AML-193 (cell line): ENCODE data around the gene DNMT3A.
A peak's percentile ranks its signal among the peaks of the same experiment; 100 is the strongest.

ENCODE experiments used
- DNase-seq, 2 experiments: peaks; one replicate each; lab custom pipeline; 2025; lab: John Stamatoyannopoulos, UW

DNMT3A gene

DNA sequence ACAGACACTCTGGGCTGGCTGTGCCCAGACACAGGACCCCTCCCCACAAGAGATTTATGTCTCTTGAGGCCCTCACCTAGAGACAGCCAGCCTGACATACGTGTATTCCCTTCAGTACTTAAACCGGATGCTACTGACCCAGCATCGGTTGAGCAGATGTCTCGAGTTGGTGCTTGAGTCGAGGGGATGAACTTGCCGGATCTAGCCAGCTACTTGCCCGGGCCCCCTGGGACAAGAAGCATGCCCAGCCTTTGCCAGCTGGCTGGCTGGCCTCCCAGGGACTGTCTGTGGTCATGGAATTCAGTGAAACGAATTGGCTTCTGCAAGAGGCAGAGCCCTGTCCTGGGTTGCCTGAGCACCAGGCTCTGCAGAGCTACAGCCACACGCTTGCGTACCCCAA is 36.0 kb downstream of the DNMT3A start:
- DNase-seq = no peak

DNA sequence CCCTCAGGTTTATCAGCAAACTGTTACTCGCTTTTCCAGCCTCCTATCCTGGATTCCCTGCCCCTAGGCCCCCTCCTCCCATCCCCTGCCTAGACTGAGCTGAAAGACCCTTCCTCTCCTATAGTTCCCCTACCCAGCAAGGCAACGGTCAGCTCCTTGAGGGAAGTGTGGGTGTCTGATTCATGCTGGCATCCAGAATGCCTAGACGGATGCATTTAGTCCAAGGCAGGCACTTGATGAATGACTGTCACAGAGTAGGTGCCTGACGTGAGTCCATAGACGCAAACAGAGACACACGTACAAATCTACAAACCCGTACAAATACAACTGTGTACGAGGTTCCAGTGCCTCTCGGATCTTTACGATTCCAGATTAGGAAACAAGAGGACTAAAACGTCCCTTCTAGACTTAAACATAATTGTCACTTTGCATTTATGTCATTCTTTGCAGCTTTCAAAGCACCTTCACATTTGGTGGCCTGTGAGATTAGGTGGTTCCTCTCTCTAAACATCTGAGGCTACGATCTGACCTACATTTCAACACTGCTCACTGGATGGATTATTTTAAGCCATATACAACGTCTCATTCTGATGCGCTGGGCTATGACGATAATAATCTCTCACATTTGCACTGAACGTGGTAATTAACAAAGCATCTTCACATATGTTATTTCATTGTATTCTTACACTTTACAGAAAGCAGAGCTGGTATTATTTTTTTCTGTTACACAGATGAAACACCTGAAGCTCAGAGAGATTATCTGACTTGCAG is 36.7 kb downstream of the DNMT3A start:
- no peak for DNase-seq

DNA sequence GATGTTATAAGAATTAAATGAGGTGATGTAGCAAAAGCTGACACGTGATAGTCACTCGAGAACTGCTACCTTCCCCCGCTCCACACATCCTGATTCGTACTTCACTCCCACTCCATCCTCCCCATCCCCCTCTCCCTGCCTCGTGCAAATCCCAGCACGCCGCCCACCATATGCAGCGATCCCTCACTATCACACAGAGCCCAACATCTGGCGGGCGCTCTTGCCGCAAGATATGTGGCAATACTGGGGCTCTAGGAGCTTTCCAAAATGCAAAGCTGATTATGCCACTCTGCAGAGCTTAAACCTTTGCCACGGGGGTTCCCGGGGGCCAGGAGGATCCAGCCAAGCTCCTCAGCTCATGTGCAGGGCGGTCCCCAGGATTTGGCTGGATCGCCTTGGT is 37.4 kb downstream of the DNMT3A start:
- no peak for DNase-seq

DNA sequence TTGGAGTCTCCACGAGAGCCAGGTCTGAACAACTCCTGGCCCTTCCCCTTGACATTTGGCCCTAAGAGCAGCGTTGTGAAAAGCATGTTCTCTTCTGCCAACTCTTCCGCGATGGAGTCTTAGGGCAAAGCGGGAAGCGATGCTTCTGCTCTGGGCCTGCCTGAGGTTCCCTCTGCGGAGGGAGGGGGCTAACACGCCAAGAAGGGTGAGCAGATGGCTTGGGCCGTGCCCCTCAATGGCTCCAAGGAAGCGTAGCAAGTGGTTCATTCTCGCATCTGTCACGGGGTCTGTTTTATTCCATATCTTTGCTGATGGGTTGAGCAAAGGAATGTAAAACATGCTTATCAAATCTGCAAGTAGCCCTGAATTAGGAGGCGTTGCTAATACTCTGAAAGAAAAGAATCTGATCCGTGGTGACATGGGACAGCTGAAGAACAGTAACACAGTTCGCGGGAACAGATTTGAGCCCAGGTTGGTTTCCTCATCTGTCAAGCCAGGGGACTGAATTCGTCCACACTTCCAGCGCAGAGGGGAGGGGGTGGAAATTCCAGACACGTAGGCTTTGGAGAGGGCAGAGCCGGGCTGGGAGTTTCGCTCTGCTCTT is 38.0 kb downstream of the DNMT3A start:
- no peak for DNase-seq

DNA sequence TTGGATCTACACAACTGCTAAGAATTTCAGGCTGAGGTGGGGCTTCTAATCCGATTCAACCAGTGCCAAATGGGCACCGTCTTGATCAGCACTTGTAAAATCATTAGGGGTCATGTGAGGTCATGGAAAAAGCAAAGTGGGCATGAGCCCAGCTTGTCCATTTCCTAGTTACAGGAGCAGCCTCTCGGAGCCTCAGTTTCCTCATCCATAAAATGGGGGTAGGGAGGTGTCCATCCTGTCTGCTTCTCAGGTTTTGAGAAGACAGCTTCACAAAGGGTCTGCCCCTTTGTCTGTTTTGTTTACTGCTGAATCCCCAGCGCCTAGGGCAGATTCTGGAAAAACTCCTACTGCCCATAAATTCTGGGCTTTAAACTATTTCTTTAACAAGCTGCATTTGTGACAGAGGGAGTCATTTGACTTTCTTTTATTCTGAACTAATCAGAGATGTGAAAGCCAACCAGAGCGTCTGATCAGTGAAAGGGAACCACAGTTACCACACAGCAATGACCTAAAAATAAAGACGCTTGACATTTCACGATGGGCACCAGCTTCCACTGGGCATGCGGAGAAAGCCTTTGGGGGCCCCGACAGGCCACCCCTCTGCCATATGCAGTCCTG is 38.9 kb downstream of the DNMT3A start:
- DNase-seq = no peak

DNA sequence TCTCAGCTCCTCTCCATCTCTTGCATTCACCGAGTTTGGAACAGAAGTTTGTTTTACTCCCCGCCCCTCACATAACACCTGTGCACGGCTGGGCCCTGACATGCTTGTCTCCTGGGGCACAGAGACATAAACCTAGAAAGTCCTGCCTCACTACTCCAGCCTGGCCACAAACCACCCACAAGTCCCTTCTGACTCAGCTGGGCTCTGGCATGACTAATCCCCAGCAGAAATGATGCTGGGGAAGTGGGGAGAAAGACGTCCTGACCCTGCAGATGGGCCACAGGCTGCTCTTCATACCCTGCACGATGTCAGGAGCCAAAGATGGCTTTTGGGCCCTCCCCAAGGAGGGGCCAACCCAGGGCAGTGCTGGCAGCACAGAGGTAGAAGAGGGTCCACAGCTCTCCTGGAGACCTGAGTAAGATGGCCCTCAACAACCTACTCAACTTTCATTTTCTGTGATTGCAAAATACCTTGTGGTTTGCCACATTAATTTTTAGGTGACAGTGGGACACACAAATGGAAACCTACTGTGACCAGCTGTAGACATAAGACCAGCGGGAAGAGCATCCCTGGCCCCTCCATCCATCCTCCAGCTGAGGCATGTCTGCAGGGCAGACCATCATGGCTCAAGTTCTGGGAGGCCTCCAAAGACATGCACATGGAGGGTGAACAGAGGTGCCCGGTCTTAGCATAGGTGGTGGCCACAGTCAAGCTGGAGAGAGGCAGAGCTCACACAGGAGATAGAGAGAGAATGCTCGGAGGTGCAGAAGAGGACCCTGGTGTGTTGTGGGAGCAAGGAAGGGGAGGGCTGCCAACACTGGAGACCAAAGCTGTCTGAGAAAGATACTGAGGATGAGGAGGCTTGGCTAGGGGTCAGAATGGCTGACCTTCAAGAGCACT is 40.0 kb downstream of the DNMT3A start:
- DNase-seq = peak; percentile 71 to 80

DNA sequence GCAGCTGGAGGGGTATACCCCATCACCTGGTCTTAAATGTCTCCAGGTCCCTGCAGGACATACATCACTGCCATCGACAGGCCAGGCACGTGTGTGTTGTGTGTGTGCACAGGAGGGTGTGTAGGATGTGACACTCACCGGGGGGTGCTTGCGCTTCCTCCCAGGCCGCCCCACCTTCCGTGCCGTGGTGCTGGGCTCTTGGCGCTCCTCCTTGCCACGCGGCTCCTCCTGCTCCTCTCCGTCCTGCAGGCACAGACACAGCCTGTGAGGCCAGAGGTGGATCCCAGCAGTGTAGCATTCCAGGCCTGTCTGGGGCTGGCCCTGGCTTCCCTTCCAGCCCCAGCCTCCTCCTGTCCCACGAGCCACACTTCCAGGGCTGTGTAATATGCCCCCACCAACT is 41.7 kb downstream of the DNMT3A start:
- no peak for DNase-seq

DNA sequence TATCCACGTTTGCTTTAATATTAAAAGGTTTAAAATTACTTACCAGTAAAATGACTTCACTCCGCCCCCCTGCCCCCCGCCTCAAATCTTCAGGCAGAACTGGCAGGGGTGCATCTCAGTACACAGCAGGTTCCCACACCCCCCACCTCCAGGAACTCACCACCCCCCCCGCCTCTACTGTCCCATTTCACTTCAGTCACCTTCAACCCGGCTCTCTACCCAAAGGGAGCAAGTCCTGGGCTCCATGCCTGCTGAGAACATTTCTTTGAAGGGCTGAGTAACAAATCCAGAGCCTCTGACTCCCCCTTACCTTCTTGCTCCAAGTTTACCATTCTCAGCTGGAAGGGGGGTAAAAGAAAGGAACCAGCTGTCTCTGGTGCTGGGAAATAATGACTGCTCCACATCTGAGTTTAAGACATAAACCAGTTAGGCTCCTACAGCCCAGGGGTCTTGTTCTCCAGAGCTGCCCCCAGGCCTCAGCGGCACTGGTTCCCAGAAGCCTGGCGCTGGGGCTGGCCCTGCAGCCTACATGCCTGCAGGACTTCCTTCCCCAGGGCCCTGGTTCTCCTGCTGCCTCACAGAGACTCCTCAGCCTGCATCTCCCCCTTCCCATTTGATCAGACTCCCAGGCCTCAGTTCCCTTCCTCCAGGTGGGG is 42.8 kb downstream of the DNMT3A start:
- no peak for DNase-seq

DNA sequence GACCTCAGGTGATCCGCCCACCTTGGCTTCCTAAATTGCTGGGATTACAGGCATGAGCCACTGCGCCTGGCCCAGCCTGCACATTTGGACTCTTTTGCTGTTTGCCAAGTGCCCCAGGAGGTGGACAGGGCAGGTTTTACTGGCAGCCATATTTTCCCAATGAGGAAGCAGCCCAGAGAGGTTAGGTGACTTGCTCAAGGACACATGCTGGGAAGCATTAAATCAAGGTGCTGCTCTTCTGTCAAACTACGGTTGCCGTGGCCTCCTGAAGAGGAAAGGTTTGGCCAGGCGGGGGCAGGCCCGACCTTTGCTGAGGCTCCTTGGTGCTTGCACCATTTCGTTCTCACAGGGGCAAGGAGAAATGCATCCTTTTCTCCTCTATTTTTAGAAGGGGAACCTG is 44.0 kb downstream of the DNMT3A start:
- DNase-seq = no peak

DNA sequence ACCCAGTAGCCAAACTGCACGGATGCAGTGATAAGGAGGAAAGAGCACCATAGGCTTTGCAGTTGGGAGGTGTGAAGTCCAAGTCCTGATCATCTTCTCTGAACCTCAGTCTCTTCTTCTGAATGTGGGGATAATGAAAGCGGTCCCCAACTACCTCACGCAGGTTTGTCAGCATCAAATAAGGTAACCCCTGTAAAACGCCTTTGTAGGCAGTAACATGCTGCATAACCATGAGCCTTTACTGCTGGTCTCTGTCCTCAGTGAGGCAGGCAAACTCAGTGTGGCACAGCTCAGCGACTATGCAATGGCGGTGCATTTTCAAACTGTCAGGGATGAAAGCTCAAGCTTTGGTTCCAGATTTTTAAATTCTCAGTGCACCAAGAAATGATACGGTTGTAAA is 46.1 kb downstream of the DNMT3A start:
- DNase-seq = no peak

DNA sequence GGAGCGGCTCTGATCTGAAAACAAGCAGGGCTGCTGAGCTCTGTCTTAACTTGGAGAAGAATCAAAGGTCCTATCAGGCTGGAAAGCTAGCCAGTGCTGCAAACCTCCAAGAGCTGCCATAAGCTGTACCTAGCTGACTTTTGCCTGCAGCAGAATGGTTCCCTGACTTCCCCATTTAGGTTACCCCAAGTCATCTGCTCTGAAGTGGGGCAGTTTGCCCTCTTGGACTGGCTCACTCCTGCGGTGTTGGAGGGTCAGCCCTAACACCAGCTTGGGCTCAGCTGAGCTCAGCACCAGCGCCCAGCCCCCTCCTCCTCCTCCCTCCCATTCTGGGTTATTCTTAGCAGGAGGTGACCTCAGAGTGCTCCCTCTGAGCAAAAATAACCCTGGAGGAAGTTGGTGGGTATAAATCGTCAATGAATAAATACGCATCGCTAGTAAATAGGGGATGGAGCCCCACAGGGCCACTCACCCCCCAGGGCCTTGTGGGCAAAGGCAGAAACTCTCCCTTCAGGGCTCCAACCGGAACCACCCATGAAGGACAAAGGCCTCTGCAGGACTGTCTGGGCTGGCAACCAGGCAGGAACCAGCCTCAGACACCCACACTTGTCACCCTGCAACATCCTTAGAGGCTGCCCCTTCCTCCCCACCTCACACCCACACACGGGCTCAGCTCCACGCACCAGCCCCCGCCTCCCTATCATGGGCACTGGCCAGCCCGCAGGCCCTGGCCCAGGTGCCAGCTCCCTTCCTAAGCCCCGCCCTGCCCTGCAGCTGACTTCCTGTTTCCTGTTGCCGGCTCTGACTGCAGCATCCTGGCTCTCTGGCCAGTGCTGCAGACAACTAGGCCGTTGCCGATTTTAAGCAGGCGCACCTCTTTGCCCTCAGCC is 46.9 kb downstream of the DNMT3A start:
- peak; percentile 73 to 76 for DNase-seq

DNA sequence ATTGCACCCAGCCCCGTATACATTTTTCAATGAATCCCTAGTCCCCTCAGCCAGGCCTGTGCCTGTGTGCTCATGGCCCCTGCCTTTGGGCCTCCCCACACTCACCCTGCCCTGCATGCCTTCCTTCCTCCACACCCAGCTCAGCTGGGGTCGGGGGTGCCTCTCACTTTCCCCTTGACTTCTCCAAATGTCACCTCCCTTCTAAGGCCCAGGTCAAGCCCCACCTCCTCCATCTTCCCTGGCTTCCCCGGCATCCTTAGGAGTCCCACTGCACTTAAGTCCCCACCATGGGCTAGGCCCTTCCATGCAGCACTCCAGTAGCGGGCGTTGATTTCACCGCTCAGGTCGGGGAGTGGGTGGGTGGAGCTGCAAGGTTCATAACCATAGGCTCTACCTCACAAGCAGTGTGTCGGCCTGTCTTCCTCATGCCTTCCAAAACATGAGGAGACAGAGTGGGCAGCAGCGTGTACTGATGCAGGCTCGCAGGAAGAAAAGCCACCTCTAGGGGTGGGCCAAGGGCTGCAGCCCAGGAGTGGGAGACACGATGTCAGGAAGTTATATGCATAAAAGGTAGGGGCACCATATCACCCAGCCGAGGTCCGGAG is 47.7 kb downstream of the DNMT3A start:
- DNase-seq = no peak

DNA sequence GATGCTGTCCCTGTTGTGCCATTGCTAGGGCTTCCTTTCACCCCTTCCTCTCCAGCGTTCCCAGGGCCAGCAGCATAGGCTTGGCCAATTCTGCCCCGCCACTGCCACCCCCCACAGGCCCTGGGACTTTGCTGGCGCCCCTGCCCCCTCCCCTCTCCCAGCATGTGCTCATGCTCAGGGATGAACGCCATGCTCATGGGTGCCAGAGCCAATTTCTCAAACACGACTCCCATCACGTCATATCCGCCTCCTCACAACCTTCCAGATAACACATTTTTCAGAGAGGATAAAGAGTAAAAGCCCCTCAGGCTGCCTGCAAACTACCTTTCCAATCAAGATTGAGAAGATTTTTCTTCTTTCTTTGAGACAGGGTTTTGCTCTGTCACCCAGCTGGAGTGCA is 48.6 kb downstream of the DNMT3A start:
- DNase-seq = no peak

DNA sequence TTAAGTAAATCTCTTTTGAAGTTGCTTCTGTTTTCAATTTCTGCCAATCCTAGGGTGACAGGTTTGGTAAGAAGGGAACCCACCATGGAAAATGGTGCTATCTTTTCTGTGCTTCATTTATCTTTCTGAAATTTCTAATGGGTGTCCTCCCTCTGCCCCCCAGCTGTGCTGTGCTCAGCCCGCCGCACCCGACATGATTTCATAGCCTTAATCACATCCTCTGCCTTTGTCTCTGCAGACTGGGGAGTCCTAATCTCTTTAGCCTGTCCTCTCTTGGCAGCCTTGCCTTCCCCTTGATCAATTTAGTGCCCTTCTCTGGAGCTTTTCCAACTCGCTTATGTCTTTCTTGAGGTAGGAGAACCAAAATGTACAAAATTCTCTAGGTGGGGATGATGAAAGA is 49.3 kb downstream of the DNMT3A start:
- no peak for DNase-seq

DNA sequence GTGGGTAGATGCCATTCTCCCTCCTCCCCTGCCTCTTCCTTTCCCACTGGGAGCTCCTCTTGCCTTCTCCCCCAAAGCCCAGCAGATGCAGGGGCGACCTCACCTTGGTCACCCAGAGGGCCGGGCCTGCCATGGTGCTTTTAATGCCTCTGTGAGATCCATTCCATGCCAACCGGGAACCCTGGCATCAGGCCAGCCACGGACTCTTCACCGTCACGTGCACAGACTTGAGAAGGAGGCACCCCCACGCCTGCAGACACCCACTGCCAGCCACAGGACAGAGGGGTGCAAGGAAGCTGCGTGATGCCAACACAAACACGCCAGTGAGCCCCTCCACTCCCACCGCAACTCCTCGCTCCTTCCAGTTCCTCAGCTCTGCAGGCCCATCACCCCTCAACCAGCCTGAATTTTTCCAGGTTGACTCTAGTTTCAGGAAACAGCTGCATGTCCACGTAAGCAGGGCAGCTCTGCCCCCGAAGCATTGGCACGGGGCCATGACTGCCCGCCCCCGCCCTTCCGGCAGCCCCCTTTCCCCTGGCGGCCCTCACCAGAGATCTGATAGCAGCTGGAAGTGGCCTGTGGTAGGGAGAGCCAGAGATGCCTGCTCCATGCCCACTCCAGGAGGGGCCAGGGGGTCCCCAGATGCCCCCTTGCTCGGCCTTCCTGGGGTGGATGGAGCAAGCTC is 50.8 kb downstream of the DNMT3A start:
- no peak for DNase-seq

DNA sequence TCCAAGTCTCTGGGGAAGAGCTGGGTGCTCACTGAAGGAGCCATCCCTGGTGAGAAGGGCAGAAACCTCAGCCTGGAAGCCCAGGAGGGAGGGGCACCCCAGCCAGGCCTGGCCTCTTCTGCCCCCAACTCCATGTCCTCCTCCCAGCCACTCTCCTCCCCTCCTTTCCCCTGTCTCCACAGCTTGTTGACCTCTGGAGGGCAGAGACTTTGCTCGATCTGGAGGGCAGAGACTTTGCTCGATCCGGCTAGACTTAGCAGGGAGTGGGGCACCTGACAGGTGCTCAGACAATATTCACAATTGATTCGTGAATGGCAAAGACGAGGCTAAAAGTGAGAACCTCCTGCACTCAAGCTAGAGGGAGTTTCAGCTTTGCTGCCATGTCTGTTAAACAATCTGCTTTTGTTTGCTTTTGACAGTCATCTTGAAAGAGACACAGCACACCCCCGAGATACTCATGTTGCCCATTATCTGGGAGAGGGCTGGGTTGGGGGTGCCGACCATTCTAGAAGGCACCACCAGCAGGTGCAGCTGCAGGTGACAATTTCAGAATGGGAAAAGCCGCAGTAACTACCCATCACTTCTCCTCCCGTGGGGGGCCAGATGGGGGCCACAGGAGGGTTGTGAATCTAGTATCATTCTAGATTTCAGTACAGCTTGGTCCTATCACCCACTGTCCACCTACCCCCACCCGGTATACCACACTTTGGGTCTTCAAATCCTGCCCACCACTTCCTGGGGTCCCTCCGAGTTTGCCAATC is 54.8 kb downstream of the DNMT3A start:
- DNase-seq = no peak

DNA sequence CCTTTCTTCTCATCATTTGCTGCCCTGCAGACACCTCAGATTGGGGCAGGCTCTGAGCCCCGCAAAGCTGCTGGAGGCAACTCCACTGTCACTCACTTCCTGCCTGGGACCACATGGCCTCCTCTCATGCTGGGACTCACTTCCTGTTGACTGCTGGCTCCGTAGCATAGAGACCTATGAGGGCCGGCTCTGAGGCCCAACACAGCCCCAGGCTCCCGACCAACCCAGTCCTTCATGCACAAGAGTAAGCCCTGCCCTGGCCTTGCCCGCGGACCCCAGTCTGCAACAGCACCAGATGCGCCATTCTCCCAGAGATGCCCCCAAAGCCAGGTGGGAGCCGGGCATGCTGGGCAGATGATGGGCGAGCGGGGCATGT is 55.7 kb downstream of the DNMT3A start:
- peak; percentile 53 to 63 for DNase-seq

DNA sequence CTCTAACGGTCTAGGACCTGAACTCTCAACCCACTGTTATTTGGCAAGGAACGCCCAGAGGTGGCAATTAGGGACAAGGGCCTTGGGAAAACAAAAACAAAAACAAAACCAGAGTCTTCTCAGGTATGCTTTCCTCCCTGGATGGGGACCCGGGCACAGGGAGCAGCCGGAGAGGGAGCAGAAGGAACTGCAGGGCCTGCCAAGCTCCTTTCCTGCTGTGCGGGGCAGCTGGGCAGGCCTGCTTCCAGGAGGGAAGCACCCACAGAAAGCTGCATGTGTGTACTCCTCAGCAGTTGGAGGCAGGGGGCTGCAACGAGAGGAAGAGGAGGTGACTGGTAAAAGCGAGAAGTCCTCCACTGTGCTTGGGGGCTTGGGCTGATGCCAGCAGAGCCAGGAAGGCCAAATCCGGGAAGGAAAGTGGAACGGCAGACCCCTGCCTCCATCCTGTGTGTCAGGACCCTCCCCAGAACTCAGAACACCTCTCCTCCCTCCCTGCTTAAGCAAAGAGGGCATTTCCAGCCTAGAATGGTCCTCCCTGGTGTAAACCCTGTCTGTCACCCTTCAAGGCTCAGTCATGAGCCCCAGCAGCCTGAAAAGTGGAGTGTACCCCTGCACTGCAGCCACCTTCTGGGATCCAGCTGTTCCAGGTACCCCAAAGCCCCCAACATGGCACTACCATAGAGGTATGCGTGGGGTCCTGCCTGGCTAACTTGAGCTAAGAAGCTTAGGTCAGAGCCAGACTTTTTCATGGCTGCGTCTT is 56.3 kb downstream of the DNMT3A start:
- no peak for DNase-seq
